Memory B cell (primary cell): ENCODE data around the gene SYTL3.

Experiments used
- ATAC-seq: fragments of 150-1000 bp; cut with Tn5 transposase; 2 replicates; pipeline ENCODE4 v1.10.0; 2021; ENCODE audit warnings: low read depth, mild to moderate bottlenecking, moderate library complexity
- DNase-seq, 2 donors: peaks; one replicate each; pipeline ENCODE4 v3.0.0; 2022; ENCODE audit warnings: low spot score in 2 of 2
- H3K27ac Mint-ChIP-seq: one replicate; pipeline ENCODE4 v1.8.0; 2022; ENCODE audit warnings: mild to moderate bottlenecking, moderate library complexity, mixed read lengths
- H3K27me3 Mint-ChIP-seq: one replicate; pipeline ENCODE4 v1.8.0; 2022; ENCODE audit warnings: mixed read lengths
- H3K36me3 Mint-ChIP-seq: one replicate; pipeline ENCODE4 v1.8.0; 2022; ENCODE audit warnings: mild to moderate bottlenecking, mixed read lengths
- H3K4me1 Mint-ChIP-seq: one replicate; pipeline ENCODE4 v1.8.0; 2022; ENCODE audit warnings: mixed read lengths
- H3K4me3 Mint-ChIP-seq: one replicate; pipeline ENCODE4 v1.8.0; 2022; ENCODE audit warnings: mild to moderate bottlenecking, moderate library complexity, mixed read lengths
- H3K9me3 Mint-ChIP-seq: one replicate; pipeline ENCODE4 v1.8.0; 2022; ENCODE audit warnings: mixed read lengths

The SYTL3 gene

GRCh38 chr6:158715330-158716311 lies 65.8 kb downstream of the SYTL3 start:
- Mint-ChIP-seq H3K4me1 (peaks cover 48% of the 10 kb centered on the region), H3K9me3 (no peaks in the 10 kb centered on the region), H3K27me3 (no peaks in the 10 kb centered on the region), H3K36me3 (peaks cover 4% of the 10 kb centered on the region), H3K27ac (peak overlapping the region; percentile 99), H3K4me3 (peak overlapping the region; percentile 76)
- ATAC-seq, result peak; percentile 73
- DNase-seq, result peak in 1 of 2 donors; percentile 63

GRCh38 chr6:158717341-158718330 lies 67.8 kb downstream of the SYTL3 start:
- Mint-ChIP-seq H3K9me3 (no peaks in the 10 kb centered on the region), H3K4me1 (peaks cover 53% of the 10 kb centered on the region), H3K27me3 (no peaks in the 10 kb centered on the region), H3K36me3 (peaks cover 4% of the 10 kb centered on the region), H3K4me3 (peak overlapping the region; percentile 74), H3K27ac (peak overlapping the region; percentile 99)
- ATAC-seq, result peak; percentile 55
- DNase-seq, result peak in 1 of 2 donors; percentile 41

DNA sequence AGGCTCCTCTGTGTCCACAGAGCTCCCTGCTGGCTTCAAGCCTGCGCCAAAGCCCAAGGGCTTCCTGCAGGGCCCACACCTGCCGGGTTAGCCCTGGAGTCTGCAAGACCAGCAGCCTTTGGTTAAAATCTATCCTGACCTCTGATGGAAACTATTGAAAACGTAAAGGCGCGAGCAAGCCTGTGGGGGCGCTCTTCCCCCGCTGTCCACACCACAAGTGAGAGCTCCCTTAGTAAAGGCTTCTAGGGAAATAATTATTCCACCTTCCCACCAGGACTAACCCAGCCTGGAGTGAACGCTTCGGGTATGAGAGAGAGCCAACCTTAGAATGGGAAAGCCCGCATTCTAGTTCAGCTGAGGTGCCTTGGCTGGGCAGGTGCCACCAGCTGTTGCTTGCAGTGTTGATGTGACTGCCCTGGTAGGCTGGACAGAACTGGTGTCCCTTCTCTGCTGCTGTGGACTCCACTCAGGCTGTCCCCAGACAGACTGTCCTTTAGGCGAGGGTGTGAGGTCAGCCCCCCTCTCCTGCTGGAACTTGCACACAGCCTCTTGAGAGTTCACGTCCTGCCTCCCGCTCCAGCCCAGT lies 68.7 kb downstream of the SYTL3 start:
- no peaks in the 10 kb centered on the region for H3K9me3 Mint-ChIP-seq
- peaks cover 48% of the 10 kb centered on the region for H3K4me1 Mint-ChIP-seq
- no peaks in the 10 kb centered on the region for H3K27me3 Mint-ChIP-seq
- DNase-seq (no peak), ATAC-seq (no peak)
- peak overlapping the region; percentile 99 for H3K27ac Mint-ChIP-seq
- peaks cover 4% of the 10 kb centered on the region for H3K36me3 Mint-ChIP-seq
- no peak overlapping the region for H3K4me3 Mint-ChIP-seq

DNA sequence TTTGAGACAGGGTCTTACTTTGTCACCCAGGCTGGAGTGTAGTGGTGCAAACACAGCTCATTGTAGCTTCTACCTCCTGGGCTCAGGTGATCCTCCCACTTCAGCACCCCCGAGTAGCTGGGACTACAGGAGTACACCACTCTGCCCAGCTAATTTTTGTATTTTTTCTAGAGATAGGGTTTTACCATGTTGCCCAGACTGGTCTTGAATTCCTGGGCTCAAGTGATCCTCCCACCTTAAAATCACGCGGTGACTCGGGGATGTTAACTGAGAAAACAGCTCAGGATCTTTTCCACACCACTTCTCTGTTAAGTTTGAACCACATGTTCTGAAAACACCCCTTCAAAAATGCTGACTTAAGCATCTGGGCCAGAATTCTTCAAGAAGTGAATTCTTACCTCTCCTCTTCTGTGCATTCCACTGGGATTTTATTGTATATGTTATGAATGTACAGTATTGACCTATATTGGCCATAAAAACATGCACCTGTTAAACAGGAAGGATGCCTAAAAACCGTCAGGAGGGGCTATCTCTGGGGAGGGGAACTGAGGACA lies 72.4 kb downstream of the SYTL3 start:
- peaks cover 28% of the 10 kb centered on the region for H3K4me1 Mint-ChIP-seq

GRCh38 chr6:158725704-158726103 lies 75.8 kb downstream of the SYTL3 start:
- H3K4me1 Mint-ChIP-seq, result peaks cover 4% of the 10 kb centered on the region
- H3K27me3 Mint-ChIP-seq, result no peaks in the 10 kb centered on the region
- DNase-seq (no peak), ATAC-seq (no peak)
- no peak overlapping the region for H3K27ac Mint-ChIP-seq
- peaks cover 4% of the 10 kb centered on the region for H3K36me3 Mint-ChIP-seq
- peaks cover 2% of the 10 kb centered on the region for H3K9me3 Mint-ChIP-seq
- H3K4me3 Mint-ChIP-seq, result no peak overlapping the region

More for the DNA sequence above, 72.4 kb downstream of the SYTL3 start:
- no peak for DNase-seq
- Mint-ChIP-seq H3K36me3 (peaks cover 2% of the 10 kb centered on the region), H3K9me3 (no peaks in the 10 kb centered on the region), H3K27me3 (no peaks in the 10 kb centered on the region), H3K27ac (no peak overlapping the region), H3K4me3 (no peak overlapping the region)
- ATAC-seq, result no peak

DNA sequence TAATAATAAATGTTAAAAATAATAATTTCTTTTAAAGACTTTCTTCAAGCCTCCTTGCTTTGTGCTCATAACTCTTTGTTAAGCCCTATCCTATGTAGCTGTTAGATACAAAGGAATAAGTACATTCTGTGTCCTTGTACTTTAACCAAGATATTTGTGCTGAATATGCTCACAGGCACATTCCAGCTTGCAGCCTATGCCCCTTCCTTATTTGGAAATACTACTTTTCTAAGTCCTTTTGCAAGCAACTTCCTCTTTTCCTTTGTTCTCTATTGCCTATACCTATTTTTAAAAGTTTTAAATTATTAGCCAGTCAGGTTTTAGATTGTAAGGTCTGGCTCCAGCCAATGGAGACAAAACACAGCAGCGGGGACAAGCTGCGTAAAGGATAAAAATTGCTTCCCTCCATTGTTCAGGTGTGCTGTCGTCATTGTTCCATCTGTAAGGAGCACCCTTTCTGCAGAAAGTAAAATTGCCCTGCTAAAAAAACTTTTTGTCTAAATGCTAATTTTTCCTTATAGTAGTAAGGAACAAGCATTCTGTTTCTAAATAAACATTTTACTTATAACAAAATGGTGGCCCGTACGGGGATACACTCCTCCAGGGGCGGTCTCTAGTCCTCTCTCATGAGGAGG lies 80.2 kb downstream of the SYTL3 start:
- DNase-seq (no peak), ATAC-seq (no peak)
- no peaks in the 10 kb centered on the region for H3K4me1 Mint-ChIP-seq
- no peak overlapping the region for H3K27ac Mint-ChIP-seq
- peaks cover 8% of the 10 kb centered on the region for H3K36me3 Mint-ChIP-seq
- H3K27me3 Mint-ChIP-seq, result no peaks in the 10 kb centered on the region
- H3K4me3 Mint-ChIP-seq, result no peak overlapping the region
- peaks cover 4% of the 10 kb centered on the region for H3K9me3 Mint-ChIP-seq

DNA sequence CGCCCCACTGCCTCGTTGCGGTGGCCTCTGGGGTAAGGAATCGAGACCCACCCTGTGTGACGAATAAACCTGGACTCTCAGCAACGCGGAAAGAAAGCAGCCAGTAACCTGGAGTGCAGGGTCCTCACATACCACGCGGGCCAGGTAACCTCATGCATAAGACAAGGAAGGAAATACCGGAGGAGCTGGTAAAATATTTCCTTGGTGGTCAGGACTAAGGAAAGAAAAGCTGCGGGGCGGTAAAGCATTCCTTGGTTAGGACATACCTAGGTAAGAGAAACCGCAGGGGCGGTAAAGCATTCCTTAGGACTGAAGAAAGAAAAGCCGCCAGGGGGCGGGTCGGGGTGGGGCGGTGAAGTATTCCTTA lies 80.7 kb downstream of the SYTL3 start:
- H3K9me3 Mint-ChIP-seq, result peaks cover 4% of the 10 kb centered on the region
- peaks cover 8% of the 10 kb centered on the region for H3K36me3 Mint-ChIP-seq
- H3K27me3 Mint-ChIP-seq, result no peaks in the 10 kb centered on the region
- no peak overlapping the region for H3K4me3 Mint-ChIP-seq
- no peaks in the 10 kb centered on the region for H3K4me1 Mint-ChIP-seq
- DNase-seq, result no peak
- no peak for ATAC-seq
- H3K27ac Mint-ChIP-seq, result no peak overlapping the region

DNA sequence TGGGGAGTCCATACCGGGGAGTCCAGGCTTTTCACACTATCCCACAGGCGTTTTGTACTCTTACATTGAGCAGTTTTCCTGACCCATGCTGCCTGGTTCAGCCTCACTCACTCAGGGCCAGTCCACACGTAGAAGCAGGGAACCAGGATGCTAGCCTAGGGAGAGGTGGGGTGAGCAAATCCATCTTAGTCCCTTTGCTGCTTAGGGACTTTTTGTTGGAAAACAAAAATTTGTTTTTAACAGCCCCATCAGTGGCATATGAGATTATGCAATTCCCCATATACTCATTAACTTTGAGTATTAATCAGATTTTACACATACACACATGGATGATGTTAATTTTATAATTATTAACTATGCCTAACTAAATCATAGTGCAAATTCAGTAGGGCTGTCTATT lies 85.2 kb downstream of the SYTL3 start:
- no peaks in the 10 kb centered on the region for H3K27me3 Mint-ChIP-seq
- ATAC-seq (no peak), DNase-seq (no peak)
- no peak overlapping the region for H3K4me3 Mint-ChIP-seq
- no peak overlapping the region for H3K27ac Mint-ChIP-seq
- peaks cover 17% of the 10 kb centered on the region for H3K9me3 Mint-ChIP-seq
- H3K4me1 Mint-ChIP-seq, result no peaks in the 10 kb centered on the region
- H3K36me3 Mint-ChIP-seq, result peaks cover 18% of the 10 kb centered on the region

GRCh38 chr6:158737082-158737709 lies 87.3 kb downstream of the SYTL3 start:
- ATAC-seq (no peak), DNase-seq (no peak)
- Mint-ChIP-seq H3K27ac (no peak overlapping the region), H3K36me3 (peaks cover 18% of the 10 kb centered on the region), H3K27me3 (no peaks in the 10 kb centered on the region), H3K4me1 (no peaks in the 10 kb centered on the region), H3K9me3 (peaks cover 14% of the 10 kb centered on the region), H3K4me3 (no peak overlapping the region)

DNA sequence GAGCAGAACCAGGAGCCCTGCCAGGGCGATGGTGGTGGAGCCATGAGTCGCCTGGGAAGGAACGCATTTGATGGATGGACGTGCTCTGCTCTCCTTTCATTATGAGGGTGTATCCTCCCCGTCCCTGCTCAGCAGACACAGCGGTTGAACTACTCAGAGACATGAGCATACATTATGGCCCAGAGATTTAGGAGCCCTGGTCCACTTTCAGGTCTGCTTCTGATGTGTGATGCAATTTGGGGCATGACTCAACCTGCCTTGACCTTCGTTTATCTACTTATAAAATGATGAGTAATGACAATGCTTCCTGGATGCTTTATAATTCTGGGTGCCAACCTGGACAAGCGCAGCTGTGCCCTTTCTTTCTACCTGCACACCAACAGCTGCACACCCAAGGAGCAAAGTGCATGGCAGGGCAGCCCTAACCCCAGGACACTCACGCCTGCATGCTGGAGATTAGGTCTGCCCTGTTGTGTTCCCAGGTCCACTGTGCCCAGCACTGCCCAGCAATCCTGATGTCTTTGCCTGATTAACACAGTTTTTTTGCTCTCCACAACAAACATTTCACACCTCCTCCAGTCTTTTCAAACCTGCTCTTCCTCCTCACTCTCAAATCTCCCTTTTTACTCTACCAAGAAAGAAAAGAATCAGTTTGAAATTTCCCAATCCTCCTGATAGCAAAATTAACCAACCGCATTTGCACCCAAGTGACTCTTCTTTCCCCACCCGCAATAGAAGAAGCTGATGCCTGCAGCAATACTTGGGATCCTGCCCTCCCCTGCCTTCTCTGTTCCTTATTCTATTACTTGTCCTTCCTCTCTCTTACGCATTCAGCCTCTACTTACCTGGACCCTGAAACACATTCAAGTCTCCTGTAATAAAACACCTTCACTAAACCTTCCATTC lies 88.1 kb downstream of the SYTL3 start:
- Mint-ChIP-seq H3K4me3 (no peak overlapping the region), H3K9me3 (peaks cover 14% of the 10 kb centered on the region), H3K27me3 (no peaks in the 10 kb centered on the region), H3K4me1 (no peaks in the 10 kb centered on the region), H3K27ac (no peak overlapping the region), H3K36me3 (peaks cover 18% of the 10 kb centered on the region)
- ATAC-seq, result no peak
- no peak for DNase-seq

DNA sequence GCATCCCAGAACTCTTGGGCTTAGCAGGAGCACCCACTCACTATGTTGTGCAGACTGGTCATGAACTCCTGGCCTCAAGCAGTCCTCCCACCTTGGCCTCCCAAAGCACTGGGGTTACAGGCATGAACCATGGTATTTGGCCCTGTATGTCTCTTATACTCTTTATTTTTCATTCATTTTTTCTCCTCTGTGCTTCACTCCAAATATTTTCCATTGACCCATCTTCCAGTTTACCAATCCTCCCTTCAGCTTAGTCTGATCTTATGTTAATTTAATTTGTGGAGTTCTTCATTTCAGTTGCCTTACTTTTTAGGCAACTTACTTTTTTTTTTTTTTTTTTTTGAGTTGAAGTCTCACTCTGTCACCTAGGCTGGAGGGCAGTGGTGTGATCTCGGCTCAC lies 89.8 kb downstream of the SYTL3 start:
- H3K9me3 Mint-ChIP-seq, result peaks cover 12% of the 10 kb centered on the region
- no peaks in the 10 kb centered on the region for H3K27me3 Mint-ChIP-seq
- ATAC-seq, result no peak
- H3K4me1 Mint-ChIP-seq, result no peaks in the 10 kb centered on the region
- DNase-seq, result no peak
- H3K36me3 Mint-ChIP-seq, result peaks cover 14% of the 10 kb centered on the region
- no peak overlapping the region for H3K4me3 Mint-ChIP-seq
- no peak overlapping the region for H3K27ac Mint-ChIP-seq

DNA sequence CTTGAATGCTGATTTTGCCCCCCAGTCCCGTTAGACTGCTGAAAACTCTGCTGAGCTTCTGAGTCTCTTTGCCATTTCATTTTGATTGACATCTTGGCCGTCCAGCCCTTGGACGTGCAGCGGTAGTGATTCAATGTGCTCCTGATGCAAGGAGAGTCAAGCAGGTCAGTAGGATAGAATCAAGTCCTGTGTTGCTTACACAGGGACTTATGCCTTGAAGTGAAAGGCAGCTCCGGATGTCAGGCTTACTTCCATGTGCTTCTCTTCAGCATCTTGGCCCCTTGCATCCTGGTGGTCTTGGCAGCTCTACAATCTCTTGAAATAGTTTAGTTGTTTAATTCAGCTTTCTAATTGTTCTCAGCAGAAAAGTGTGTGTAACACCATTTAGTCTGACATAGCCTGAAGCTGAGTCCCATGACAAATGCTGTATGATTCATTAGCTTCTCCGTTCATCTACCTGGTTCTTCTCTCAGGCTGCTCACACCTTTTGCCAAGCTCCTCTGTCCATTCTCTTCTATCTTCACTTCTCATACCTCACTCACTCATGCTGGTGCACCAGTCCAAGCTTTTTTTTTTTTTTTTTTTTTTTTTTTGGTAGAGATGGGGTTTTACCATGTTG lies 93.3 kb downstream of the SYTL3 start:
- Mint-ChIP-seq H3K27ac (no peak overlapping the region), H3K4me3 (no peak overlapping the region), H3K4me1 (no peaks in the 10 kb centered on the region), H3K36me3 (peaks cover 15% of the 10 kb centered on the region), H3K27me3 (no peaks in the 10 kb centered on the region), H3K9me3 (peaks cover 12% of the 10 kb centered on the region)
- DNase-seq (no peak), ATAC-seq (no peak)
